NOMO-1 (cell line): ENCODE data around the gene POLR3H.
"Not testable (repeated sequence)": the region's sequence is repeated elsewhere in the genome, so short reads cannot be mapped to it uniquely, and the experiment has no call there.

Source experiments
- DNase-seq, 2 experiments: peaks; one replicate each; lab custom pipeline; 2025; ENCODE audit not compliant: unreplicated experiment in 2 of 2; lab: John Stamatoyannopoulos, UW

Gene POLR3H

GRCh38 chr22:41565403-41566054 lies 21.3 kb upstream of the POLR3H start:
- no peak for DNase-seq

GRCh38 chr22:41564563-41564962 lies 20.3 kb upstream of the POLR3H start:
- DNase-seq, result no peak

GRCh38 chr22:41563051-41563711 lies 18.9 kb upstream of the POLR3H start:
- DNase-seq, result no peak

GRCh38 chr22:41562461-41562860 lies 18.2 kb upstream of the POLR3H start:
- DNase-seq, result no peak

- no peak for DNase-seq
Measured at GRCh38 chr22:41561788-41562187, 17.5 kb upstream of the POLR3H start.

GRCh38 chr22:41561335-41561734 lies 17.1 kb upstream of the POLR3H start:
- DNase-seq, result no peak

GRCh38 chr22:41560095-41560471 lies 15.8 kb upstream of the POLR3H start:
- no peak for DNase-seq

GRCh38 chr22:41558241-41558630 lies 14.0 kb upstream of the POLR3H start:
- not testable (repeated sequence) for DNase-seq

GRCh38 chr22:41557401-41558240 lies 13.4 kb upstream of the POLR3H start:
- no peak for DNase-seq

- DNase-seq, result no peak
Measured at GRCh38 chr22:41556561-41556960, 12.3 kb upstream of the POLR3H start.

- no peak for DNase-seq
Measured at GRCh38 chr22:41555325-41555982, 11.2 kb upstream of the POLR3H start.

- DNase-seq, result no peak
Measured at GRCh38 chr22:41551877-41552582, 7.8 kb upstream of the POLR3H start.

- no peak for DNase-seq
Measured at GRCh38 chr22:41550952-41551491, 6.8 kb upstream of the POLR3H start.

GRCh38 chr22:41548830-41549211 lies 4.6 kb upstream of the POLR3H start:
- no peak for DNase-seq

- DNase-seq, result no peak
Measured at GRCh38 chr22:41544671-41545476, 604 bp upstream of the POLR3H start.

GRCh38 chr22:41542224-41542623 lies 2.0 kb downstream of the POLR3H start:
- DNase-seq, result no peak

- DNase-seq, result no peak
Measured at GRCh38 chr22:41541484-41541883, 2.8 kb downstream of the POLR3H start.

- DNase-seq, result no peak
Measured at GRCh38 chr22:41540365-41540764, 3.9 kb downstream of the POLR3H start.

- DNase-seq, result no peak
Measured at GRCh38 chr22:41540006-41540315, 4.3 kb downstream of the POLR3H start.
